Panc1 (cell line): ENCODE measurements around the gene TXN2. TPM values are rescaled to one million over a fixed set of nuclear protein-coding genes. Genes with fewer than 3 reads are reported as not detected.

Source experiments
- ATAC-seq: fragments of 200-7000 bp; cut with Tn5 transposase; 2 replicates; pipeline ENCODE4 v1.9.1; 2020; ENCODE audit warnings: mild to moderate bottlenecking, moderate library complexity
- Bru-seq: library from RNA; stranded (reverse); fragments of 400-500 nt; gene quantifications from one replicate; lab custom pipeline; 2021; lab: Mats Ljungman, UMichigan
- BruChase-seq, 2 experiments: library from RNA; stranded (reverse); fragments of 400-500 nt; gene quantifications; one replicate each; lab custom pipeline; 2021; lab: Mats Ljungman, UMichigan
- BruUV-seq: library from RNA; stranded (reverse); fragments of 400-500 nt; replicated peaks from 2 replicates; lab custom pipeline; 2021; lab: Mats Ljungman, UMichigan
- CTCF ChIA-PET: fragments of 300-600 bp; sonication (Branson Sonifier 250); formaldehyde crosslinking; loops from one replicate; lab custom pipeline; 2022; ENCODE audit warnings: antibody characterized with exemption; lab: Charles Lee
- POLR2A ChIA-PET: fragments of 300-600 bp; sonication (Branson Sonifier 250); formaldehyde crosslinking; loops from one replicate; lab custom pipeline; 2022; ENCODE audit warnings: antibody characterized with exemption; lab: Charles Lee
- DNase-seq: peaks from one replicate; pipeline ENCODE4 v3.0.0-alpha.2; 2010; ENCODE audit warnings: low read depth, low spot score
- H3K27ac ChIP-seq: 2 replicates; pipeline ENCODE4 v1.5.1; 2011; ENCODE audit warnings: mild to moderate bottlenecking, low read length, inconsistent platforms
- H3K27me3 ChIP-seq: fragments of 200-500 bp; sonication (Bioruptor generic); 2 replicates; pipeline ENCODE4 v1.6.0; 2014; ENCODE audit warnings: low read length, inconsistent platforms; ENCODE audit not compliant: control insufficient read depth, insufficient read depth
- H3K36me3 ChIP-seq: fragments of 200-500 bp; sonication (Bioruptor generic); 2 replicates; pipeline ENCODE4 v1.5.1; 2014; ENCODE audit warnings: inconsistent platforms, mild to moderate bottlenecking, low read length, moderate library complexity; ENCODE audit not compliant: control insufficient read depth, insufficient read depth
- H3K4me1 ChIP-seq: 2 replicates; pipeline ENCODE4 v1.5.1; 2011; ENCODE audit warnings: inconsistent platforms, mild to moderate bottlenecking, low read length, moderate library complexity; ENCODE audit not compliant: control insufficient read depth, insufficient read depth
- H3K4me3 ChIP-seq, 2 experiments: 2 replicates each; pipeline ENCODE4 v1.5.1; 2011 to 2012; ENCODE audit warnings: low read depth in 2 of 2, low read length in 2 of 2, mild to moderate bottlenecking in 2 of 2, inconsistent platforms in 1 of 2, moderate library complexity in 1 of 2
- H3K9me3 ChIP-seq: fragments of 200-500 bp; sonication (Bioruptor generic); 2 replicates; pipeline ENCODE4 v1.5.1; 2014; ENCODE audit warnings: low read depth, mild to moderate bottlenecking, inconsistent platforms, low read length, moderate library complexity; ENCODE audit not compliant: control insufficient read depth, insufficient read depth
- POLR2AphosphoS5 ChIP-seq: IDR thresholded peaks from 2 replicates; pipeline ENCODE4 v1.6.1; 2012; ENCODE audit warnings: mild to moderate bottlenecking, low read depth, low read length, moderate library complexity
- SIN3A ChIP-seq: IDR thresholded peaks from 2 replicates; pipeline ENCODE4 v1.6.1; 2012; ENCODE audit warnings: low read depth, mild to moderate bottlenecking, low read length, moderate library complexity, borderline replicate concordance; ENCODE audit not compliant: insufficient read depth
- TCF7L2 ChIP-seq: IDR thresholded peaks from 2 replicates; pipeline ENCODE4 v1.6.1; 2011; ENCODE audit warnings: mild to moderate bottlenecking, low read depth, low read length, inconsistent platforms
- in situ Hi-C: cut with HindIII; loops from 2 replicates; pipeline ENCODE4 v1.10.0; 2016; ENCODE audit warnings: low sequenced_read_pairs, low pct_unique_long_range_greater_than_20kb
- intact Hi-C: fragments of 100-400 bp; cut with micrococcal nuclease; formaldehyde crosslinking; loops from one replicate; pipeline ENCODE4 v1.10.0; 2022; ENCODE audit not compliant: unreplicated experiment
- long read RNA-seq: library from polyadenylated mRNA; unstranded; transcript quantifications from one replicate; pipeline ENCODE4 v2.0.0, GENCODE V29; 2021; ENCODE audit not compliant: unreplicated experiment
- polyA plus RNA-seq: library from polyadenylated mRNA; unstranded; fragments of >200 nt; gene quantifications from one replicate; pipeline ENCODE4 v1.2.1, GENCODE V29; 2012; ENCODE audit warnings: missing spikeins; ENCODE audit not compliant: insufficient read length
- total RNA-seq: library from RNA; stranded (reverse); gene quantifications from one replicate; pipeline ENCODE4 v1.2.1, GENCODE V29; 2021; ENCODE audit not compliant: unreplicated experiment
- TF ChIP-seq, protein P1 (sequence below), 2 experiments: IDR thresholded peaks; 2 replicates each; pipeline ENCODE4 v1.6.1; 2011 to 2012; ENCODE audit warnings: low read depth in 2 of 2, control low read depth in 1 of 2, low read length in 1 of 2, mild to moderate bottlenecking in 1 of 2, moderate library complexity in 1 of 2; ENCODE audit not compliant: insufficient read depth in 1 of 2
- TF ChIP-seq, protein P2 (sequence below): fragments of 450-650 bp; IDR thresholded peaks from 2 replicates; pipeline ENCODE4 v1.5.1; 2017; ENCODE audit warnings: mild to moderate bottlenecking

The TXN2 gene, protein sequence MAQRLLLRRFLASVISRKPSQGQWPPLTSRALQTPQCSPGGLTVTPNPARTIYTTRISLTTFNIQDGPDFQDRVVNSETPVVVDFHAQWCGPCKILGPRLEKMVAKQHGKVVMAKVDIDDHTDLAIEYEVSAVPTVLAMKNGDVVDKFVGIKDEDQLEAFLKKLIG
- 64.1 TPM for total RNA-seq
- 102 TPM for polyA plus RNA-seq
- Bru-seq, nascent RNA: percentile 65 among the genes with signal in this experiment
- BruChase-seq, experiment 1, labeled RNA remaining after a 2-hour chase: percentile 66 among the genes with signal in this experiment
- percentile 76 among the genes with signal in this experiment for BruChase-seq, experiment 2, labeled RNA remaining after a 6-hour chase
- long read RNA-seq, transcript TXN2-201 (4 exons, 1,736 nt): major isoform, 79 of 162 reads
- long read RNA-seq, partial matches to known transcripts: 62 of 162 reads
- long read RNA-seq, other reads (novel, unspliced or antisense): 19 of 162 reads

- in situ Hi-C loops: no loop called here
- peaks cover 2% of the 10 kb centered on the region for H3K36me3 ChIP-seq
These were observed at the start of gene TXN2 for GRCh38 chr22:36481393-36482168. Gene TXN2, minus strand, starts transcription at chr22:36481640. Its CDS starts 803 bp downstream, at chr22:36480837.

GRCh38 chr22:36528795-36529751 lies 47.6 kb upstream of the TXN2 start, which contains the start of gene EIF3D:
Gene EIF3D, minus strand, starts transcription at chr22:36529166. Its CDS starts 3,045 bp downstream, at chr22:36526121.
- Histone ChIP-seq H3K27me3 (no peaks in the 10 kb centered on the region), H3K4me1 (peaks cover 6% of the 10 kb centered on the region; the same call in 1 of the 2 replicates), H3K4me3 (peak within 1 kb of the TSS; percentile 97 to 99), H3K9me3 (no peaks in the 10 kb centered on the region), H3K27ac (peak within 1 kb of the TSS; percentile 97), H3K36me3 (peaks cover 33% of the 10 kb centered on the region)
- ChIA-PET POLR2A (interaction anchor here (0.7 to 0.9 kb wide), 3 partner anchors 20 to 247 kb away, joined by 3 to 4 read pairs (median 3); no protein-coding TSS in a partner anchor), CTCF (no interaction called here)
- in situ Hi-C loops (no loop called here), intact Hi-C loops (no loop called here)
- peak; percentile 86 for TF ChIP-seq POLR2AphosphoS5
- TF ChIP-seq, protein P1, sequence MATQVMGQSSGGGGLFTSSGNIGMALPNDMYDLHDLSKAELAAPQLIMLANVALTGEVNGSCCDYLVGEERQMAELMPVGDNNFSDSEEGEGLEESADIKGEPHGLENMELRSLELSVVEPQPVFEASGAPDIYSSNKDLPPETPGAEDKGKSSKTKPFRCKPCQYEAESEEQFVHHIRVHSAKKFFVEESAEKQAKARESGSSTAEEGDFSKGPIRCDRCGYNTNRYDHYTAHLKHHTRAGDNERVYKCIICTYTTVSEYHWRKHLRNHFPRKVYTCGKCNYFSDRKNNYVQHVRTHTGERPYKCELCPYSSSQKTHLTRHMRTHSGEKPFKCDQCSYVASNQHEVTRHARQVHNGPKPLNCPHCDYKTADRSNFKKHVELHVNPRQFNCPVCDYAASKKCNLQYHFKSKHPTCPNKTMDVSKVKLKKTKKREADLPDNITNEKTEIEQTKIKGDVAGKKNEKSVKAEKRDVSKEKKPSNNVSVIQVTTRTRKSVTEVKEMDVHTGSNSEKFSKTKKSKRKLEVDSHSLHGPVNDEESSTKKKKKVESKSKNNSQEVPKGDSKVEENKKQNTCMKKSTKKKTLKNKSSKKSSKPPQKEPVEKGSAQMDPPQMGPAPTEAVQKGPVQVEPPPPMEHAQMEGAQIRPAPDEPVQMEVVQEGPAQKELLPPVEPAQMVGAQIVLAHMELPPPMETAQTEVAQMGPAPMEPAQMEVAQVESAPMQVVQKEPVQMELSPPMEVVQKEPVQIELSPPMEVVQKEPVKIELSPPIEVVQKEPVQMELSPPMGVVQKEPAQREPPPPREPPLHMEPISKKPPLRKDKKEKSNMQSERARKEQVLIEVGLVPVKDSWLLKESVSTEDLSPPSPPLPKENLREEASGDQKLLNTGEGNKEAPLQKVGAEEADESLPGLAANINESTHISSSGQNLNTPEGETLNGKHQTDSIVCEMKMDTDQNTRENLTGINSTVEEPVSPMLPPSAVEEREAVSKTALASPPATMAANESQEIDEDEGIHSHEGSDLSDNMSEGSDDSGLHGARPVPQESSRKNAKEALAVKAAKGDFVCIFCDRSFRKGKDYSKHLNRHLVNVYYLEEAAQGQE (IDR thresholded peaks at IDR 0.05; ENCODE audit: insufficient read depth in 1 of 2, low read depth in 2 of 2, low read length in 1 of 2): peak in 1 of 2 experiments; percentile 48; a peak in 1 of 4 replicates
- peak; percentile 48; the same call in 1 of the 2 replicates for TF ChIP-seq TCF7L2
- 0 out of 2 replicates have a peak, but pooled peaks have one; percentile 41 for TF ChIP-seq SIN3A
- TF ChIP-seq, protein P2, sequence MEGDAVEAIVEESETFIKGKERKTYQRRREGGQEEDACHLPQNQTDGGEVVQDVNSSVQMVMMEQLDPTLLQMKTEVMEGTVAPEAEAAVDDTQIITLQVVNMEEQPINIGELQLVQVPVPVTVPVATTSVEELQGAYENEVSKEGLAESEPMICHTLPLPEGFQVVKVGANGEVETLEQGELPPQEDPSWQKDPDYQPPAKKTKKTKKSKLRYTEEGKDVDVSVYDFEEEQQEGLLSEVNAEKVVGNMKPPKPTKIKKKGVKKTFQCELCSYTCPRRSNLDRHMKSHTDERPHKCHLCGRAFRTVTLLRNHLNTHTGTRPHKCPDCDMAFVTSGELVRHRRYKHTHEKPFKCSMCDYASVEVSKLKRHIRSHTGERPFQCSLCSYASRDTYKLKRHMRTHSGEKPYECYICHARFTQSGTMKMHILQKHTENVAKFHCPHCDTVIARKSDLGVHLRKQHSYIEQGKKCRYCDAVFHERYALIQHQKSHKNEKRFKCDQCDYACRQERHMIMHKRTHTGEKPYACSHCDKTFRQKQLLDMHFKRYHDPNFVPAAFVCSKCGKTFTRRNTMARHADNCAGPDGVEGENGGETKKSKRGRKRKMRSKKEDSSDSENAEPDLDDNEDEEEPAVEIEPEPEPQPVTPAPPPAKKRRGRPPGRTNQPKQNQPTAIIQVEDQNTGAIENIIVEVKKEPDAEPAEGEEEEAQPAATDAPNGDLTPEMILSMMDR: no peak
- no TSS peak for BruUV-seq
- peak; percentile 95 for ATAC-seq
- peak; percentile 96 for DNase-seq

More at GRCh38 chr22:36481393-36482168, at the start of gene TXN2:
- intact Hi-C loops: no loop called here
- H3K27ac ChIP-seq: peak within 1 kb of the TSS; percentile 88
- peak within 1 kb of the TSS; percentile 72 to 93 for H3K4me3 ChIP-seq
- no TSS peak for BruUV-seq
- ChIA-PET CTCF (no interaction called here), POLR2A (interaction anchor here (0.6 to 0.7 kb wide), 3 partner anchors 25 to 131 kb away, joined by 3 to 14 read pairs (median 4); partner anchors contain the start of gene FOXRED2)
- peaks cover 7% of the 10 kb centered on the region for H3K4me1 ChIP-seq
- H3K27me3 ChIP-seq: no peaks in the 10 kb centered on the region
- peak; percentile 94 for ATAC-seq
- DNase-seq: no peak
- H3K9me3 ChIP-seq: no peaks in the 10 kb centered on the region
- peak; percentile 76; the same call in 1 of the 2 replicates for TF ChIP-seq SIN3A
- TF ChIP-seq, protein P2: no peak
- TF ChIP-seq POLR2AphosphoS5: peak; percentile 90
